GM12892 (cell line): ENCODE measurements around the gene CTNNBIP1.

Experiments
- POLR2A ChIP-seq: IDR thresholded peaks from 2 replicates; pipeline ENCODE4 v1.6.1; 2011; ENCODE audit warnings: low read depth, low read length, control low read depth
- POLR2AphosphoS5 ChIP-seq: IDR thresholded peaks from 2 replicates; pipeline ENCODE4 v1.6.1; 2011; ENCODE audit warnings: low read depth, low read length, control low read depth

GRCh38 chr1:9801909-9802308, 108.2 kb downstream of the CTNNBIP1 start:
- TF ChIP-seq POLR2A (no peak), POLR2AphosphoS5 (no peak)
